ENCODE data around the gene VPS35L. TPM values are rescaled to one million over a fixed set of nuclear protein-coding genes. Genes with fewer than 3 reads are reported as not detected.

VPS35L gene
- total and polyA plus RNA-seq, 2 donors (not counting 1 experiment from before 2014, with no cell fraction given), result 17.5 to 62.1 TPM

DNA sequence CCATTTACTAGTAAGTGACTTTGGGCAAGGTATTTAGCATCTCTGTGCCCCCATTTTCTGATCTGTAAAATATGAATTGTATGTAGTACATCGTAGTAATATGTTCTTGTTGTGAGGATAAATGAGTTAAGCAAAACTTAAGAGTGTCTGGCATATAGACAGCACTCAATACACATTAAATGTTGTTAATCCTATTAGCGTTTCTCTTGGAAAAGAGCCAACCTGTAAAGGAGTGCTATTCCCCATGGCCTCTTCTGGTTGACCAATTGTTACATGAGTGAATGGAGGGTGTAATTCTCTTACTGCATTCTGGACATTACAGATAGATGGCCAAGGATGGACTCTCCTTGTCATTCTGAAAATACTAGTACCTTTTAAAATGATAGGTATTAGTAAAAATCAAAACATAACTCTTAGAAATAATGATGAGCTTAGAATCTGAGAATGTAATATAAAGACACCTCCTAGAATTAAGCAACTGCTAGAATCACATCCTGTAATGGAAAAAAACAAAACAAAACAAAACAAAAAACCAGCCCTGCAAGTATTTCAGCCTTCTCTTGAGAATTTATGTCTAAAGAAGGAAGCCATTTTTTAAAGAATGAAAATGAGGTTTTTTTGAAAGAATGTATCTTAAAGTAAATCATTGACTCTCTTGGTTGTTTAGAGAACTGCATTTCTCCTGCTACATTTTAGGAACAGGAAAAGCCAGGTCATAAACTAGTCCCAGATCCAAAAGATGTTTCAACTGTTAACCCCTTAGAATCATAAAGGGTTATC lies 193.1 kb downstream of the VPS35L start:
- Histone ChIP-seq H3K9ac (ENCODE audit: low read length) (no peak overlapping the region), H3K79me2 (ENCODE audit: control insufficient read depth, insufficient read depth, low read length) (no peaks in the 10 kb centered on the region), H3K4me2 (replicated peaks; ENCODE audit: low read depth, low read length, poor library complexity, severe bottlenecking) (no peak overlapping the region)

DNA sequence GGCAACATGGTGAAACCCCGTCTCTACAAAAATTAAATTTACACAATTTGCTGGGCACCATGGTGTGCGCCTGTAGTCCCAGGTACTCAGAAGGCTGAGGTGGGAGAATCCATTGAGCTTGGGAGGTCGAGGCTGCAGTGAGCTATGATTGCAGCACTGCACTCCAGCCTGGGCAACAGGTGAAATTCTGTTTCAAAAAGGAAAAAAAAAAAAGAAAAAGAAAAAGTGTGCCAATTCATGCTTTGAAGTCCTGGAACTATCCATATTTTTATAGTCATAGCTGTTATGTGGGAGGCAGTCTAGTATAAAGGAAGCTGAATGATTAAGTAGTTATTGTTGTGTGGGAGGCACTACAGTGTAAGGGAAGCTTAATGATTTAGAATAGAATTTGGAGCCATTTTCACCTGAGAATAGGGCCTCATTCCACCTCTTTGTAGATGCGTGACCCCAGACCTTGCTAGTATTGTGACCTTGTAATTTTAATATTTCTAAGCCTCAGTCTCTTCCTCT lies 194.1 kb downstream of the VPS35L start:
- no peaks in the 10 kb centered on the region for H3K9me3 Mint-ChIP-seq (ENCODE audit: insufficient read depth)
- Histone ChIP-seq H3K4me3 (ENCODE audit: control extremely low read depth in 1 of 5, extremely low read depth in 1 of 5, insufficient read depth in 1 of 5, low read depth in 2 of 5, low read length in 4 of 5) (no peak overlapping the region), H3K4me1 (ENCODE audit: control insufficient read depth in 2 of 2, insufficient read depth in 2 of 2, low read length in 2 of 2) (no peaks in the 10 kb centered on the region), H3K9me3 (ENCODE audit: control extremely low read depth in 1 of 3, control insufficient read depth in 2 of 3, insufficient read depth in 1 of 3, low read length in 2 of 3) (no peaks in the 10 kb centered on the region), H2AFZ (ENCODE audit: insufficient read depth, low read depth, low read length, poor library complexity, severe bottlenecking) (no peak overlapping the region), H3K4me2 (replicated peaks; ENCODE audit: low read depth, low read length, poor library complexity, severe bottlenecking) (no peak overlapping the region), H3K36me3 (replicated peaks in 1 of 2; ENCODE audit: control extremely low read depth in 1 of 2, control insufficient read depth in 1 of 2, extremely low read depth in 1 of 2, insufficient read depth in 2 of 2, low read length in 1 of 2) (no peaks in the 10 kb centered on the region), H3K27me3 (replicated peaks in 1 of 4; ENCODE audit: control extremely low read depth in 1 of 4, control insufficient read depth in 3 of 4, insufficient read depth in 4 of 4, low read length in 3 of 4) (no peaks in the 10 kb centered on the region), H3K79me2 (ENCODE audit: control insufficient read depth, insufficient read depth, low read length) (no peaks in the 10 kb centered on the region), H4K20me1 (ENCODE audit: control insufficient read depth, insufficient read depth, low read length, poor library complexity, severe bottlenecking) (no peaks in the 10 kb centered on the region), H3K27ac (ENCODE audit: low read length in 2 of 2) (no peak overlapping the region), H3K9ac (ENCODE audit: low read length) (no peak overlapping the region)
- no peaks in the 10 kb centered on the region for H3K27me3 Mint-ChIP-seq
- no peak overlapping the region for H3K4me3 Mint-ChIP-seq
- no peak for DNase-seq
- TF ChIP-seq, protein P1, sequence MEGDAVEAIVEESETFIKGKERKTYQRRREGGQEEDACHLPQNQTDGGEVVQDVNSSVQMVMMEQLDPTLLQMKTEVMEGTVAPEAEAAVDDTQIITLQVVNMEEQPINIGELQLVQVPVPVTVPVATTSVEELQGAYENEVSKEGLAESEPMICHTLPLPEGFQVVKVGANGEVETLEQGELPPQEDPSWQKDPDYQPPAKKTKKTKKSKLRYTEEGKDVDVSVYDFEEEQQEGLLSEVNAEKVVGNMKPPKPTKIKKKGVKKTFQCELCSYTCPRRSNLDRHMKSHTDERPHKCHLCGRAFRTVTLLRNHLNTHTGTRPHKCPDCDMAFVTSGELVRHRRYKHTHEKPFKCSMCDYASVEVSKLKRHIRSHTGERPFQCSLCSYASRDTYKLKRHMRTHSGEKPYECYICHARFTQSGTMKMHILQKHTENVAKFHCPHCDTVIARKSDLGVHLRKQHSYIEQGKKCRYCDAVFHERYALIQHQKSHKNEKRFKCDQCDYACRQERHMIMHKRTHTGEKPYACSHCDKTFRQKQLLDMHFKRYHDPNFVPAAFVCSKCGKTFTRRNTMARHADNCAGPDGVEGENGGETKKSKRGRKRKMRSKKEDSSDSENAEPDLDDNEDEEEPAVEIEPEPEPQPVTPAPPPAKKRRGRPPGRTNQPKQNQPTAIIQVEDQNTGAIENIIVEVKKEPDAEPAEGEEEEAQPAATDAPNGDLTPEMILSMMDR (IDR thresholded peaks at IDR 0.05), result no peak
- TF ChIP-seq EZH2 (IDR thresholded peaks at IDR 0.05; ENCODE audit: borderline replicate concordance, insufficient read depth, low read depth, low read length, poor library complexity, severe bottlenecking), result no peak
- no peak overlapping the region for H3K27ac Mint-ChIP-seq
- POLR2A ChIA-PET, result no interaction called here
- CTCF ChIA-PET, result no interaction called here
- H3K4me1 Mint-ChIP-seq, result no peaks in the 10 kb centered on the region
- no peak for ATAC-seq (ENCODE audit: low read depth)
- WGBS (ENCODE audit: insufficient coverage), result 90% methylated on average over 2 of the region's 4 CpGs
- intact Hi-C loops (cut with micrococcal nuclease), result no loop called here

More for the DNA sequence above, 193.1 kb downstream of the VPS35L start:
- Histone ChIP-seq H2AFZ (ENCODE audit: insufficient read depth, low read depth, low read length, poor library complexity, severe bottlenecking) (no peak overlapping the region), H3K4me1 (ENCODE audit: control insufficient read depth in 2 of 2, insufficient read depth in 2 of 2, low read length in 2 of 2) (no peaks in the 10 kb centered on the region), H4K20me1 (ENCODE audit: control insufficient read depth, insufficient read depth, low read length, poor library complexity, severe bottlenecking) (no peaks in the 10 kb centered on the region), H3K36me3 (replicated peaks in 1 of 2; ENCODE audit: control extremely low read depth in 1 of 2, control insufficient read depth in 1 of 2, extremely low read depth in 1 of 2, insufficient read depth in 2 of 2, low read length in 1 of 2) (no peaks in the 10 kb centered on the region), H3K27me3 (replicated peaks in 1 of 4; ENCODE audit: control extremely low read depth in 1 of 4, control insufficient read depth in 3 of 4, insufficient read depth in 4 of 4, low read length in 3 of 4) (no peaks in the 10 kb centered on the region), H3K9me3 (ENCODE audit: control extremely low read depth in 1 of 3, control insufficient read depth in 2 of 3, insufficient read depth in 1 of 3, low read length in 2 of 3) (no peaks in the 10 kb centered on the region), H3K4me3 (ENCODE audit: control extremely low read depth in 1 of 5, extremely low read depth in 1 of 5, insufficient read depth in 1 of 5, low read depth in 2 of 5, low read length in 4 of 5) (no peak overlapping the region), H3K27ac (ENCODE audit: low read length in 2 of 2) (no peak overlapping the region)
- no peak overlapping the region for H3K4me3 Mint-ChIP-seq
- ATAC-seq (ENCODE audit: low read depth) (no peak), DNase-seq (no peak)
- TF ChIP-seq, protein P1 (IDR thresholded peaks at IDR 0.05), result no peak
- no peak for TF ChIP-seq EZH2 (IDR thresholded peaks at IDR 0.05; ENCODE audit: borderline replicate concordance, insufficient read depth, low read depth, low read length, poor library complexity, severe bottlenecking)
- ChIA-PET CTCF (interaction anchor here (0.6 to 0.7 kb wide), 2 partner anchors 231 to 1141 kb away, joined by 4 to 5 read pairs; no protein-coding TSS in a partner anchor), POLR2A (no interaction called here)
- H3K9me3 Mint-ChIP-seq (ENCODE audit: insufficient read depth), result no peaks in the 10 kb centered on the region
- no CpG with 5 or more reads among the region's 2 CpGs for WGBS (ENCODE audit: insufficient coverage)
- H3K27me3 Mint-ChIP-seq, result no peaks in the 10 kb centered on the region
- no peak overlapping the region for H3K27ac Mint-ChIP-seq
- H3K4me1 Mint-ChIP-seq, result no peaks in the 10 kb centered on the region
- intact Hi-C loops (cut with micrococcal nuclease), result no loop called here
